ENCODE data around the gene PLEKHA3. TPM values are rescaled to one million over a fixed set of nuclear protein-coding genes. Genes with fewer than 3 reads are reported as not detected.

The PLEKHA3 gene
- total RNA-seq, 1 experiment from 2014 or later = 25.9 TPM

- Mint-ChIP-seq H3K9me3 (no peaks in the 10 kb centered on the region), H3K4me1 (peaks cover 14 to 16% of the 10 kb centered on the region in 2 experiments), H3K27me3 (ENCODE audit: low read depth) (no peaks in the 10 kb centered on the region), H3K27ac (no peak overlapping the region), H3K36me3 (ENCODE audit: insufficient read depth in 1 of 3, low read depth in 3 of 3) (peaks cover 7 to 40% (median 24%) of the 10 kb centered on the region in 3 experiments; a peak in 6 of 7 replicates), H3K4me3 (no peak overlapping the region)
- H3K23ac ChIP-seq (ENCODE audit: insufficient read length, low read depth, low read length) = no peak overlapping the region
- H3K9ac ChIP-seq (ENCODE audit: extremely low read depth, insufficient read length, low read length) = no peak overlapping the region
- no peak overlapping the region for H2BK120ac ChIP-seq (ENCODE audit: low read depth, low read length, poor library complexity, severe bottlenecking)
- no peak overlapping the region for H3K4me2 ChIP-seq (ENCODE audit: insufficient read depth, insufficient read length, low read length)
- no peak overlapping the region for H2BK20ac ChIP-seq (ENCODE audit: low read depth, low read length, poor library complexity, severe bottlenecking)
- no peak overlapping the region for H3K18ac ChIP-seq (ENCODE audit: insufficient read length, low read depth, low read length)
- no peak overlapping the region for H2AK5ac ChIP-seq (ENCODE audit: insufficient read length, low read length)
- no peaks in the 10 kb centered on the region for H4K20me1 ChIP-seq (ENCODE audit: control insufficient read depth, insufficient read depth, insufficient read length)
- no peak overlapping the region for H3K27ac ChIP-seq (ENCODE audit: insufficient read length, low read depth, low read length)
- no peak overlapping the region for H2BK12ac ChIP-seq (ENCODE audit: insufficient read length, low read depth, low read length)
- H2BK5ac ChIP-seq (ENCODE audit: insufficient read length, low read length) = no peak overlapping the region
- no peaks in the 10 kb centered on the region for H3K23me2 ChIP-seq (ENCODE audit: insufficient read length, low read depth, low read length, poor library complexity, severe bottlenecking)
- no peaks in the 10 kb centered on the region for H3K79me1 ChIP-seq (ENCODE audit: insufficient read depth, low read depth, low read length, poor library complexity, severe bottlenecking)
- no CpG with 5 or more reads among the region's 4 CpGs for WGBS (ENCODE audit: extremely low coverage, insufficient read length, low lambda C conversion rate)
- no peaks in the 10 kb centered on the region for H3K4me1 ChIP-seq (ENCODE audit: insufficient read depth, low read length)
- no peaks in the 10 kb centered on the region for H3K27me3 ChIP-seq (ENCODE audit: insufficient read depth, low read length)
- no peak for TF ChIP-seq CTCF (conservative IDR thresholded peaks at IDR 0.05)
- H3K14ac ChIP-seq (ENCODE audit: insufficient read depth, low read length) = no peak overlapping the region
- H3K79me2 ChIP-seq (ENCODE audit: insufficient read depth, low read length) = no peaks in the 10 kb centered on the region
- no peak for DNase-seq
- no peak overlapping the region for H4K91ac ChIP-seq (ENCODE audit: insufficient read length, low read depth, low read length)
- H3K56ac ChIP-seq (ENCODE audit: insufficient read length, low read depth, low read length) = no peak overlapping the region
- no peaks in the 10 kb centered on the region for H3K9me3 ChIP-seq (ENCODE audit: control insufficient read depth, low read depth, low read length)
- H2AFZ ChIP-seq (ENCODE audit: low read length) = no peak overlapping the region
- H3K4ac ChIP-seq (ENCODE audit: low read depth, low read length) = no peak overlapping the region
- no peak overlapping the region for H3T11ph ChIP-seq (ENCODE audit: low read length)
- H4K8ac ChIP-seq (replicated peaks; ENCODE audit: insufficient read length, low read depth, low read length) = no peak overlapping the region
- H2BK15ac ChIP-seq (ENCODE audit: low read depth, low read length) = no peak overlapping the region
- H4K5ac ChIP-seq (ENCODE audit: insufficient read length, low read depth, low read length) = no peak overlapping the region
Observed at GRCh38 chr2:178502751-178503150, 22.5 kb downstream of the PLEKHA3 start.

All from H9 (cell line).